Measurements from ENCODE around the gene TRPV3.
A peak's percentile ranks its signal among the peaks of the same experiment; 100 is the strongest.
"Not testable (repeated sequence)": the region's sequence is repeated elsewhere in the genome, so short reads cannot be mapped to it uniquely, and the experiment has no call there.

TRPV3 gene

GRCh38 chr17:3557768-3558583 lies at the start of gene TRPV3:
Gene TRPV3 (minus strand): TSS chr17:3557812. CDS start chr17:3554850, 2,962 bp downstream.
- no peak for DNase-seq (ENCODE audit: low read depth)

GRCh38 chr17:3603870-3604259 lies 46.3 kb upstream of the TRPV3 start:
- no peak for DNase-seq (ENCODE audit: low read depth)

DNA sequence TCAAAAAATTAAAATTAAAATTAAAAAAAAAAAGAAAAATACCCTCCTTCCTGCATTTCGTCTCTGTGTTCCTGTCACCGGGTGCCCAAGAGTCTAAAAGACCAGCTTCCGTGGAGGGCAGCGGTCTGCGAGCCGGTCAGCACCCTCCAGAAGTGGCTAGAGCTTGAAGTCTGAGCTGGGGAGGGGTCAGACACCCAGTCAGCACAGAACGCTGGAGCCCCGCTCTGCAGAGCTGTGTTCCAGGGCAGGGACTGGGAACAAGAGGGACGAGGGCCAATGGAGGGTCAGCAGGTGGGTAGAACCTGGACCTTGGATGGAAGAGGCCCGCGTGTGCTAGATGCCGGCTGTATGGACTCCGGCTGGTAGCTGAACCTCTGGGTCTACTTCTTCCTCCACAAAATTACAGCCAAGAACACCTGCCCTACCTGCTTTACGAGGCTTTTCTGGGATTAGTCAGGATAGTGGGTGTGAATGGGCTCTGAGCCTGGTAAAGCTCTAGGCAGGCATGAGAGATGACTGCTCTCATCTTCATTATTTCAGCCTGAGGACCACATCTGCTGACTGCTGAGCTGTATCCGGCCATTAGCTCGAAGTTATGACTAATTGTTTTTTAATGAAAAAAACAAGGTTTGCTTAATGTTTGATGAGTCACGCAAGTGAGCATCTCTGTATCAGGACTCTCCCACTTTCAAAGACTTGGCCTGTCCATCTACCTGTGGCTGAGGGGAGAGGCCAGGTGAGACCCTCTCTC lies 45.7 kb upstream of the TRPV3 start:
- peak; percentile 51 for DNase-seq (ENCODE audit: low read depth)

DNA sequence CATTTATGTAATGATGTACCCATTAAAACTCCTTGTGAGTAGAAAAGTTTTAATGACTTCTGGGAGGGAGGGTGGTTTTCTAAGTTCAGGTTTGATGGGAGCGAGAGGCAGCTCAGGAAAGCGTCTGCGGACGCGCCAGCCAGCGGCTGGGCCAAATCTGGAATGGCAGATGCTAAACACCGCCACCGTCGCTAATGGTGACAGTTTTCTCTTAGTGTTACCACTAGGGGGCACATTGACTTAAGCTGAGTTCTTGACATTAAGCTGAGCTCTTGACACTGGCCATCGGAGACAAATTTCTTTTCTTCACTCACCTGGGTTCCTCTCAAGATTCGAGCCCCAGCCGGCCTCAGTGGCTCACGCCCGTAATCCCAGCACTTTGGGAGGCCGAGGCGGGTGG lies 44.9 kb upstream of the TRPV3 start:
- DNase-seq (ENCODE audit: low read depth) = peak; percentile 9

GRCh38 chr17:3600529-3601205 lies 43.1 kb upstream of the TRPV3 start:
- DNase-seq (ENCODE audit: low read depth) = no peak

GRCh38 chr17:3598078-3598477 lies 40.5 kb upstream of the TRPV3 start:
- DNase-seq (ENCODE audit: low read depth) = no peak

GRCh38 chr17:3596804-3597464 lies 39.3 kb upstream of the TRPV3 start:
- DNase-seq (ENCODE audit: low read depth) = no peak

GRCh38 chr17:3594976-3595375 lies 37.4 kb upstream of the TRPV3 start:
- no peak for DNase-seq (ENCODE audit: low read depth)

DNA sequence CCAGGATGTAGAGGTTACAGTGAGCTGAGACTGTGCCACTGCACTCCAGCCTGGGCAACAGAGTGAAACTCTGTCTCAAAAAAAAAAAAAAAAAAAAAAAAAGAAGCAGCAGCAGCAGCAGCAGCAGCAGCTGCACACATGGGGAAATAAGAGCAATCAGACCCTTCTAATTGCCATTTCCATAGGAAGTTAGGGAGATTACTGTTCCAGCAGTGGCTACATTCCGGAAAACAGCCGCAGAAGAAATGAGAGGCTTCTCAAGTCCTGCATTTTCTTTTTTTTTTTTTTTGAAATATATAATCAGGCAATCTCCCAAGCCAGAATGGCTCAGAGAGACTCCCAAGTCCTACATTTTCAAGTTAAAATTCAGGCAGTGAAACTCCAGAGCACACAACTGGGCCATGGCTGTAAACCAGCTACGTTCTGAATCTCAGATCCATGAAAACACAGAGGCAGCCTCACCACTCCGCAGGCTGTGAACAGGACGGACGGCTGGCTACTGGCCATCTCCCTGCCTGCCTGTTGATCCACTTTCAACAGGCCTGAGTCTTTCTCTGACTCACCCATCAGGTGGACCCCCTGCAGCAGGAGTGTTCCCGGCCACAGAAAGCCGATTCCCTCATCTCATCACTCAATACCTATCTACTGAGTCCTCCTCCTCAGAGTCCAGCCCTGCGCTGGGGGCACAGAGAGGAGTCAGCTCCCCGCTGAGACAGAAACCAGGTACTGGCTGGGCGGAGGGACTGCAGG lies 36.6 kb upstream of the TRPV3 start:
- no peak for DNase-seq (ENCODE audit: low read depth)

GRCh38 chr17:3593384-3593783 lies 35.8 kb upstream of the TRPV3 start:
- no peak for DNase-seq (ENCODE audit: low read depth)

DNA sequence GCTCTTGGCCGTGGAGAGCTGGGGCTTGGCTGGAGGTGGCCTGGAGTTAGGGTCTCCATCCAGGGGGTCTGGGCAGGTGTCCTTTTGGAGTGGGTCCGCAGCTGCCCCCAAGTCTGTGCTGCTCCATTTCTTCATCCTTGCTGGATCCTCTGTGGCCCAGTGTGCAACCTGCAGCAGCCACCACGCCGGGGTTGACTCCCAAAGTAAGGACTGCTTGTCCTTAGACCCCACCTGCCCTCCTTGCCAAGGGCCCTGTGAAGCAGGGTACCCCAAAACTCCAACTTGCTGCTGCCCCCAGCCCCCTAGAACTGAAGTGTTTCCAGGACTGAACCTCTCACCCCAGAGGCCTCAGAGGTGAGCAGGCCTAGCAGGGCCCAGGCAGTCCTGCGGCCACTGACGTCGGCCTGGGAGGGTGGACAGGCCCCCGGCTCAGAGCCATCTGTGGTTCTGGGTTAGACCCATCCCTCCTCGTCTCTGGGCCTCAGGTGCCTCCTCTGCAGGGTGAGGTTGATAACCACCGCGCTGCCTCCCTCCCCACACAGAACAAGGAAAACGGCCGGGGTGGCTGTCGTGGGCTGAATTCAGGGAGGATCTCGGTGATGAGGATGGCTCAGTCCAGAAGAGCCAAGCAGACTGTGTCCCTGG lies 34.7 kb upstream of the TRPV3 start:
- no peak for DNase-seq (ENCODE audit: low read depth)

DNA sequence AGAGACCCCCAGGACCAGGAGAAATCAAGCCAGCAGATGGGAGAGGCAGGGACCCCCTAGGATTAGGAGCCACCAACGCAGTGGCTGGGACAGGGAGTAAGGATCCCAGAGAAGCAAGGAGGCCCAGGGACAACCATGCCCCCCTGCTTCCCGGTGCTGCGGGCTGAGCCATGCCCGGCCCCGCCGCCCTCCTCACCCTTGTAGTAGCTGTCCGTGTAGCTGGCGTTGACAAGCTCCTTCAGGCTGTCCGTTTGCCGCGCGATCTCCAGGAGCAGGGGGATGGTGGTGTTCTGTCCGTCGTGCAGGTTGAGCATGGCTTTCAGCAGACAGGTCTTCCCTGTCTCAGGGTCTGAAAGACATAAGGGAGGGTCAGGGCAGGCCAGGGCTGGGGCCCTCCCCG lies 33.2 kb upstream of the TRPV3 start:
- no peak for DNase-seq (ENCODE audit: low read depth)

DNA sequence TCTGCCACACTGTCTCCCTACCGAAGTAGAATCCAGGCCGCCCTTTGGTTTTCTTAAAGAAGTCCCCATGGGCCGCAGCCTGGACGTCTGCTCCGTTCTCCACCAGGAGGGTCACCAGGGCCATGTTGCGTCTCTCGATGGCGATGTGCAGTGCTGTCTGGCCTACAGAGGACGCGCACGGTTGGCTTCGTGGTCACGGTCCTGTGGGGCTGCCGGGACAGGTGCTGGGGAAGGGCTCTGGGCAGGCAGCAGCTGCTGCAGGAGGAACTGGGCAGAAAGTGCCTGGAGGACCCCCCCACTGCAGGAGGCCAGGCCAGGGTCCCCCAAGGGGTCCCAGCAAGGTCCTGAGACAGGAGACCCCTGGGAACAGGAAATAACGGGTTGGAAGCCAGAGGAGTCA lies 32.6 kb upstream of the TRPV3 start:
- DNase-seq (ENCODE audit: low read depth) = no peak

DNA sequence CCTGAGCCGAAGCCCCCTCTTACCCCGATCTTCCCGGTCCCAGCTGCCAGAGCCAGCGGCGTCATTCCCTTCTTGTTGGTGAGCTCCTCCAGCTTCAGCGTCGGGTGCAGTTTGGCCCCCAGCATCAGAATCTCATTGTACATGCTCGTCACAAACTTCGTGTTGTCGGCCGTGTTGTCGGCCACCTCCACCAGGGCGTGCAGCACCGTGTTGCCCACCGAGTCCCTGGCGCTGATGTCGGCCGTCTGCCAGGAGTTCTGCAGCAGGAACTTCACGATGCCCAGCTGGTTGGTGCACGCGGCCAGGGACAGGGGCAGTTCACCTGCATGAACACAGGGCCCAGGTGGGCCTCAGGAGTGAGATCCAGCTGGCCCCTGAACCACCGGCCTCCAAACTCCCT lies 32.2 kb upstream of the TRPV3 start:
- no peak for DNase-seq (ENCODE audit: low read depth)

- no peak for DNase-seq (ENCODE audit: low read depth)
Measured at GRCh38 chr17:3585826-3586225, 28.2 kb upstream of the TRPV3 start.

GRCh38 chr17:3583456-3583855 lies 25.8 kb upstream of the TRPV3 start:
- DNase-seq (ENCODE audit: low read depth) = no peak

DNA sequence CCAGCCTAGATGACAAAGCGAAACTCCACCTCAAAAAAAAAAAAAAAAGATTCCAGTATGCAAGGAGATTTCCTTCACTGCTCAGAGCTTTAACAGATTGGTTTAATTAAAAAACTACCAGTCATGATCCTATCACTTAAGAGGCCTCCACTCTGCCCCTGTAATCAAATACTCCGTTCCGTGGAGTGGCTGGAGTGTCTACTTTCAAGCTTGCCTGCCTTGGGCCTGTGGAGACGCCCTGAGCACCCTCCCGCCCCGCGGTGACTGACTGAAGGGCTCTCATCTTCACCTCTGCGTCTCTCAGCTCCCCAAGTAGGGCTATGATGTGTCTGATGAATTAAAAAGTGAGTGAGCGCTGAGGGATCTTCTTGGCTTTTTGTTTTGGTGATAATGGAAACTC lies 25.3 kb upstream of the TRPV3 start:
- DNase-seq (ENCODE audit: low read depth) = no peak

GRCh38 chr17:3578667-3579066 lies 21.1 kb upstream of the TRPV3 start:
- not testable (repeated sequence) for DNase-seq (ENCODE audit: low read depth)

DNA sequence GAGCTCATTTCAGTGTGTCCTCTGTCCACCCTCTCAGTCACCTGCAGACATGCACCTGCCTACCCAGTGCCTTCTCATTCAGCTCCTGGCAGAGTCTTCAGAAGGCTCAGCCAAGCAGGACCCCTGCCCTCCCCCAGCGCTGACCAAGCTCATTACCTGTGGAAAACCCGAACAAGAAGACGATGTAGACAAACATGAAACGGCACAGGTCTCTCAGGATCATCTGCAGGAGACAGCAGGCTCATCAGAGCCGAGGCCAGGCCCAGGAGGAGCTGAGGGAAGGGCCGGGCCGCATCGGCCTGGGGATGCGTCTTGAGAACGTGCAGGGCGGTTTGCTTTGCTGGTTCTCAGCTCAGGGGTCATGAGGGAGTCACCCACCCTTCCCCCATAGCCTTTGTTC lies 19.4 kb upstream of the TRPV3 start:
- no peak for DNase-seq (ENCODE audit: low read depth)

DNA sequence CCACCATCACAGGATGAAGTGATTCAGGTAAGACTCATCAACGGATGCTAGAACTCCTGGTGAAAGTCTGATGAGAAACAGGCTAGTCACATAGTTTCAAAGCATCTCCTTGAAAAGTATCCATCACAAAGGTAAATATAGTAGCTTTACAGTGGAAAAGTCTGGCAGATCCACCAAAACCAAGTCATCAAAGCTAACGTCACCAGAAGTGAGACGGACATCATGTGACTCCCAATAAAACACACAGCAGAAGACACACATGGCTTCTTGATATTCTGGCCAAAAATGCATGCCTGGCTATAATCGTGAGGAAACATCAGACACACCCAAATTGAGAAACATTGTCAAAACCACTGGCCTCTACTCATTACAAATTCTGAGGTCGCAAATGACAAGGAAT lies 17.9 kb upstream of the TRPV3 start:
- DNase-seq (ENCODE audit: low read depth) = peak; percentile 75

DNA sequence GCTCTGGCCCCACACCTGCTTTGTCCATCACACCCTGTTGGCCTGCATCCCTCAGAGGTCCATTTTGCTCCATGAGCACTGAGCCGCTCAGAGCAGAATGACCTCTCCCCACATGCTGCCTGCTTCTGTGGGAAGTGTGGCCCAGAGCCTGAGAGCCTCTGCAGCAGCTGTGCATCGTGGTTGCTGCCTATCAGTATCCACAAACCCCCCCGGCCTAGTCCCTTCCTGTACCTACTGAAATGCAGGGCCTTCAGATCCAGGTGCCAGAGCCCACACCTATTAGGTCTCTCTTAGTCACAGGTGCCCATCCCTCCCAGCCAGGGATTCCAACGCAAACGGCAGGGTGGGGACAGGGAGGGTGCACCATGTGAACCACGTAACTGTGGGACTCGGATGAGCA lies 16.6 kb upstream of the TRPV3 start:
- no peak for DNase-seq (ENCODE audit: low read depth)

Measured in fibroblast of gingiva (primary cell).